Adipocyte (in vitro differentiated cells): Measurements from ENCODE around the gene GALK1.

Source experiments
- DNase-seq: peaks from one replicate; pipeline ENCODE4 v3.0.0-alpha.2; 2015; ENCODE audit warnings: low read depth
- H3K27me3 ChIP-seq: replicated peaks from 2 replicates; pipeline ENCODE4 v1.7.0; 2013; ENCODE audit warnings: mild to moderate bottlenecking, low read length, moderate library complexity; ENCODE audit not compliant: control insufficient read depth, insufficient read depth
- H3K36me3 ChIP-seq: 2 replicates; pipeline ENCODE4 v1.7.0; 2013; ENCODE audit warnings: low read length, mild to moderate bottlenecking, moderate library complexity; ENCODE audit not compliant: control insufficient read depth, insufficient read depth, severe bottlenecking
- H3K4me1 ChIP-seq: 2 replicates; pipeline ENCODE4 v1.7.0; 2013; ENCODE audit warnings: mild to moderate bottlenecking, low read length, moderate library complexity; ENCODE audit not compliant: control insufficient read depth, insufficient read depth
- H3K4me3 ChIP-seq: 2 replicates; pipeline ENCODE4 v1.7.0; 2013; ENCODE audit warnings: mild to moderate bottlenecking, low read length, moderate library complexity
- H3K9ac ChIP-seq: 2 replicates; pipeline ENCODE4 v1.7.0; 2013; ENCODE audit warnings: mild to moderate bottlenecking, low read length, moderate library complexity
- H3K9me3 ChIP-seq: 2 replicates; pipeline ENCODE4 v1.7.0; 2013; ENCODE audit warnings: mild to moderate bottlenecking, low read length, moderate library complexity; ENCODE audit not compliant: control insufficient read depth

The GALK1 gene

GRCh38 chr17:75739801-75740200, 25.2 kb downstream of the GALK1 start:
- peaks cover 4% of the 10 kb centered on the region for H3K27me3 ChIP-seq
- no peak overlapping the region for H3K4me3 ChIP-seq
- H3K9ac ChIP-seq = no peak overlapping the region
- no peak for DNase-seq
- H3K4me1 ChIP-seq = peaks cover 6% of the 10 kb centered on the region
- H3K36me3 ChIP-seq = no peaks in the 10 kb centered on the region
- H3K9me3 ChIP-seq = no peaks in the 10 kb centered on the region

- H3K9me3 ChIP-seq = no peaks in the 10 kb centered on the region
- H3K4me1 ChIP-seq = peaks cover 6% of the 10 kb centered on the region
- no peak overlapping the region for H3K4me3 ChIP-seq
- H3K36me3 ChIP-seq = no peaks in the 10 kb centered on the region
- DNase-seq = no peak
- no peak overlapping the region for H3K9ac ChIP-seq
- peaks cover 4% of the 10 kb centered on the region for H3K27me3 ChIP-seq
These were observed 25.8 kb downstream of the GALK1 start for GRCh38 chr17:75739174-75739573.

GRCh38 chr17:75738218-75738802, 26.7 kb downstream of the GALK1 start:
- H3K36me3 ChIP-seq = no peaks in the 10 kb centered on the region
- no peak overlapping the region for H3K4me3 ChIP-seq
- no peak for DNase-seq
- peaks cover 4% of the 10 kb centered on the region for H3K27me3 ChIP-seq
- H3K9me3 ChIP-seq = no peaks in the 10 kb centered on the region
- H3K4me1 ChIP-seq = peaks cover 6% of the 10 kb centered on the region
- no peak overlapping the region for H3K9ac ChIP-seq

GRCh38 chr17:75737133-75737962, 27.6 kb downstream of the GALK1 start:
- Histone ChIP-seq H3K4me3 (no peak overlapping the region), H3K4me1 (peaks cover 6% of the 10 kb centered on the region), H3K27me3 (peaks cover 4% of the 10 kb centered on the region), H3K9me3 (no peaks in the 10 kb centered on the region), H3K9ac (no peak overlapping the region), H3K36me3 (no peaks in the 10 kb centered on the region)
- DNase-seq = no peak

- H3K4me3 ChIP-seq = no peak overlapping the region
- H3K36me3 ChIP-seq = no peaks in the 10 kb centered on the region
- peaks cover 6% of the 10 kb centered on the region for H3K4me1 ChIP-seq
- no peak for DNase-seq
- H3K9ac ChIP-seq = no peak overlapping the region
- H3K27me3 ChIP-seq = peaks cover 4% of the 10 kb centered on the region
- H3K9me3 ChIP-seq = no peaks in the 10 kb centered on the region
These were observed 28.7 kb downstream of the GALK1 start for GRCh38 chr17:75736173-75736835.

GRCh38 chr17:75734674-75735294, 30.2 kb downstream of the GALK1 start:
- DNase-seq = no peak
- Histone ChIP-seq H3K9ac (no peak overlapping the region), H3K4me1 (peaks cover 6% of the 10 kb centered on the region), H3K9me3 (no peaks in the 10 kb centered on the region), H3K27me3 (peaks cover 6% of the 10 kb centered on the region), H3K36me3 (no peaks in the 10 kb centered on the region), H3K4me3 (no peak overlapping the region)

- no peaks in the 10 kb centered on the region for H3K9me3 ChIP-seq
- peaks cover 6% of the 10 kb centered on the region for H3K27me3 ChIP-seq
- H3K4me1 ChIP-seq = peaks cover 4% of the 10 kb centered on the region
- H3K4me3 ChIP-seq = no peak overlapping the region
- H3K9ac ChIP-seq = no peak overlapping the region
- DNase-seq = no peak
- no peaks in the 10 kb centered on the region for H3K36me3 ChIP-seq
These were observed 31.5 kb downstream of the GALK1 start for GRCh38 chr17:75733471-75733870.

GRCh38 chr17:75731716-75732498, 33.1 kb downstream of the GALK1 start:
- H3K9me3 ChIP-seq = no peaks in the 10 kb centered on the region
- H3K4me3 ChIP-seq = no peak overlapping the region
- H3K27me3 ChIP-seq = peaks cover 20% of the 10 kb centered on the region
- no peak for DNase-seq
- H3K9ac ChIP-seq = no peak overlapping the region
- H3K36me3 ChIP-seq = no peaks in the 10 kb centered on the region
- H3K4me1 ChIP-seq = no peaks in the 10 kb centered on the region

- DNase-seq = no peak
- no peaks in the 10 kb centered on the region for H3K9me3 ChIP-seq
- no peaks in the 10 kb centered on the region for H3K36me3 ChIP-seq
- H3K27me3 ChIP-seq = peaks cover 20% of the 10 kb centered on the region
- no peaks in the 10 kb centered on the region for H3K4me1 ChIP-seq
- no peak overlapping the region for H3K4me3 ChIP-seq
- no peak overlapping the region for H3K9ac ChIP-seq
These were observed 33.8 kb downstream of the GALK1 start for GRCh38 chr17:75731086-75731715.

GRCh38 chr17:75730065-75730464, 34.9 kb downstream of the GALK1 start:
- no peaks in the 10 kb centered on the region for H3K36me3 ChIP-seq
- H3K4me1 ChIP-seq = no peaks in the 10 kb centered on the region
- H3K4me3 ChIP-seq = no peak overlapping the region
- no peaks in the 10 kb centered on the region for H3K9me3 ChIP-seq
- peaks cover 27% of the 10 kb centered on the region for H3K27me3 ChIP-seq
- no peak for DNase-seq
- H3K9ac ChIP-seq = no peak overlapping the region
